H1 (cell line): ENCODE results near the gene ZNF394. TPM values are rescaled to one million over a fixed set of nuclear protein-coding genes. Genes with fewer than 3 reads are reported as not detected.

Source experiments
- SP4 ChIP-seq: IDR thresholded peaks from 2 replicates; pipeline ENCODE4 v1.6.1; 2012; ENCODE audit warnings: low read length, inconsistent platforms
- SRF ChIP-seq: IDR thresholded peaks from 2 replicates; pipeline ENCODE4 v1.6.1; 2011; ENCODE audit warnings: mild to moderate bottlenecking, low read depth, low read length, moderate library complexity
- polyA plus RNA-seq, 7 experiments: library from polyadenylated mRNA; depleted of rRNA in 3 of 7; stranded (reverse) in 5 of 7; unstranded in 2 of 7; fragments of >200 nt in 5 of 7; fragments of 200-250 nt in 2 of 7; gene quantifications; 1 replicate in 5 of 7; 2 replicates in 1 of 7; 4 replicates in 1 of 7; pipeline versions ENCODE4 v1.2.1 to v1.2.3, GENCODE V29; 2011 to 2013; ENCODE audit warnings: missing spikeins in 2 of 7, mixed read lengths in 2 of 7
- total RNA-seq: library from RNA; stranded (reverse); fragmentation: NEBNext Ultra II Directional; extraction: Animal tissue kit (Norgen Biotek cat#: 25700); gene quantifications from 2 replicates; pipeline ENCODE4 v1.2.1, GENCODE V29; 2021
- TF ChIP-seq, protein P1 (sequence below): fragments of 300-600 bp; sonication (generic); IDR thresholded peaks from 2 replicates; pipeline ENCODE4 v1.7.1; 2012; ENCODE audit warnings: low read length, moderate library complexity, mild to moderate bottlenecking, inconsistent platforms; ENCODE audit not compliant: insufficient replicate concordance

Gene ZNF394
- total and polyA plus RNA-seq, 2 of the 8 experiments (the other 6 are each of a cell fraction or from before 2014, with no cell fraction given), result 6.6 to 19.3 TPM

DNA sequence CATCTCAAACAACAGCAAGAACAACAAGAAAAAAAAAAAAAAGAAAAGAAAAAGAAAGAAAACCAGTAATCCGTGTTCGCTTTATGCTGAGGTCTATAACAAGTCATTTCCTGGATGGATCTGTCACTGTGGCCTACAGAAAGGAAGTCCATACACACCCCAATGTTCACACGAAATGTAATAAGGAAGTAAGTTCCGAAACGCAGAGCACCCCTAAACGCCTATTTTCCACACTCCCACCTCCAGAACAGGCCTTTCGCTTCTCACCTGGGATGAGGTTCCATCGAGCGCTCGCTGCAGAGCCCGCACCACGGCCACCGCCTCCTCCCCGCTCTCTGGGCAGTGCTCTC, 735 bp downstream of the ZNF394 start (continued):
- TF ChIP-seq, protein P1, sequence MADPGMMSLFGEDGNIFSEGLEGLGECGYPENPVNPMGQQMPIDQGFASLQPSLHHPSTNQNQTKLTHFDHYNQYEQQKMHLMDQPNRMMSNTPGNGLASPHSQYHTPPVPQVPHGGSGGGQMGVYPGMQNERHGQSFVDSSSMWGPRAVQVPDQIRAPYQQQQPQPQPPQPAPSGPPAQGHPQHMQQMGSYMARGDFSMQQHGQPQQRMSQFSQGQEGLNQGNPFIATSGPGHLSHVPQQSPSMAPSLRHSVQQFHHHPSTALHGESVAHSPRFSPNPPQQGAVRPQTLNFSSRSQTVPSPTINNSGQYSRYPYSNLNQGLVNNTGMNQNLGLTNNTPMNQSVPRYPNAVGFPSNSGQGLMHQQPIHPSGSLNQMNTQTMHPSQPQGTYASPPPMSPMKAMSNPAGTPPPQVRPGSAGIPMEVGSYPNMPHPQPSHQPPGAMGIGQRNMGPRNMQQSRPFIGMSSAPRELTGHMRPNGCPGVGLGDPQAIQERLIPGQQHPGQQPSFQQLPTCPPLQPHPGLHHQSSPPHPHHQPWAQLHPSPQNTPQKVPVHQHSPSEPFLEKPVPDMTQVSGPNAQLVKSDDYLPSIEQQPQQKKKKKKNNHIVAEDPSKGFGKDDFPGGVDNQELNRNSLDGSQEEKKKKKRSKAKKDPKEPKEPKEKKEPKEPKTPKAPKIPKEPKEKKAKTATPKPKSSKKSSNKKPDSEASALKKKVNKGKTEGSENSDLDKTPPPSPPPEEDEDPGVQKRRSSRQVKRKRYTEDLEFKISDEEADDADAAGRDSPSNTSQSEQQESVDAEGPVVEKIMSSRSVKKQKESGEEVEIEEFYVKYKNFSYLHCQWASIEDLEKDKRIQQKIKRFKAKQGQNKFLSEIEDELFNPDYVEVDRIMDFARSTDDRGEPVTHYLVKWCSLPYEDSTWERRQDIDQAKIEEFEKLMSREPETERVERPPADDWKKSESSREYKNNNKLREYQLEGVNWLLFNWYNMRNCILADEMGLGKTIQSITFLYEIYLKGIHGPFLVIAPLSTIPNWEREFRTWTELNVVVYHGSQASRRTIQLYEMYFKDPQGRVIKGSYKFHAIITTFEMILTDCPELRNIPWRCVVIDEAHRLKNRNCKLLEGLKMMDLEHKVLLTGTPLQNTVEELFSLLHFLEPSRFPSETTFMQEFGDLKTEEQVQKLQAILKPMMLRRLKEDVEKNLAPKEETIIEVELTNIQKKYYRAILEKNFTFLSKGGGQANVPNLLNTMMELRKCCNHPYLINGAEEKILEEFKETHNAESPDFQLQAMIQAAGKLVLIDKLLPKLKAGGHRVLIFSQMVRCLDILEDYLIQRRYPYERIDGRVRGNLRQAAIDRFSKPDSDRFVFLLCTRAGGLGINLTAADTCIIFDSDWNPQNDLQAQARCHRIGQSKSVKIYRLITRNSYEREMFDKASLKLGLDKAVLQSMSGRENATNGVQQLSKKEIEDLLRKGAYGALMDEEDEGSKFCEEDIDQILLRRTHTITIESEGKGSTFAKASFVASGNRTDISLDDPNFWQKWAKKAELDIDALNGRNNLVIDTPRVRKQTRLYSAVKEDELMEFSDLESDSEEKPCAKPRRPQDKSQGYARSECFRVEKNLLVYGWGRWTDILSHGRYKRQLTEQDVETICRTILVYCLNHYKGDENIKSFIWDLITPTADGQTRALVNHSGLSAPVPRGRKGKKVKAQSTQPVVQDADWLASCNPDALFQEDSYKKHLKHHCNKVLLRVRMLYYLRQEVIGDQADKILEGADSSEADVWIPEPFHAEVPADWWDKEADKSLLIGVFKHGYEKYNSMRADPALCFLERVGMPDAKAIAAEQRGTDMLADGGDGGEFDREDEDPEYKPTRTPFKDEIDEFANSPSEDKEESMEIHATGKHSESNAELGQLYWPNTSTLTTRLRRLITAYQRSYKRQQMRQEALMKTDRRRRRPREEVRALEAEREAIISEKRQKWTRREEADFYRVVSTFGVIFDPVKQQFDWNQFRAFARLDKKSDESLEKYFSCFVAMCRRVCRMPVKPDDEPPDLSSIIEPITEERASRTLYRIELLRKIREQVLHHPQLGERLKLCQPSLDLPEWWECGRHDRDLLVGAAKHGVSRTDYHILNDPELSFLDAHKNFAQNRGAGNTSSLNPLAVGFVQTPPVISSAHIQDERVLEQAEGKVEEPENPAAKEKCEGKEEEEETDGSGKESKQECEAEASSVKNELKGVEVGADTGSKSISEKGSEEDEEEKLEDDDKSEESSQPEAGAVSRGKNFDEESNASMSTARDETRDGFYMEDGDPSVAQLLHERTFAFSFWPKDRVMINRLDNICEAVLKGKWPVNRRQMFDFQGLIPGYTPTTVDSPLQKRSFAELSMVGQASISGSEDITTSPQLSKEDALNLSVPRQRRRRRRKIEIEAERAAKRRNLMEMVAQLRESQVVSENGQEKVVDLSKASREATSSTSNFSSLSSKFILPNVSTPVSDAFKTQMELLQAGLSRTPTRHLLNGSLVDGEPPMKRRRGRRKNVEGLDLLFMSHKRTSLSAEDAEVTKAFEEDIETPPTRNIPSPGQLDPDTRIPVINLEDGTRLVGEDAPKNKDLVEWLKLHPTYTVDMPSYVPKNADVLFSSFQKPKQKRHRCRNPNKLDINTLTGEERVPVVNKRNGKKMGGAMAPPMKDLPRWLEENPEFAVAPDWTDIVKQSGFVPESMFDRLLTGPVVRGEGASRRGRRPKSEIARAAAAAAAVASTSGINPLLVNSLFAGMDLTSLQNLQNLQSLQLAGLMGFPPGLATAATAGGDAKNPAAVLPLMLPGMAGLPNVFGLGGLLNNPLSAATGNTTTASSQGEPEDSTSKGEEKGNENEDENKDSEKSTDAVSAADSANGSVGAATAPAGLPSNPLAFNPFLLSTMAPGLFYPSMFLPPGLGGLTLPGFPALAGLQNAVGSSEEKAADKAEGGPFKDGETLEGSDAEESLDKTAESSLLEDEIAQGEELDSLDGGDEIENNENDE, result no peak
- TF ChIP-seq SRF, result no peak
- no peak for TF ChIP-seq SP4
